Limb (tissue), 2 donors: ENCODE data around the gene GORASP1.

ENCODE experiments used
- DNase-seq, 2 donors: peaks; one replicate each; pipeline ENCODE4 v3.0.0-alpha.2; 2016; ENCODE audit errors: extremely low spot score in 2 of 2

GORASP1 gene

GRCh38 chr3:39125841-39126500 is 18.5 kb upstream of the GORASP1 start:
- DNase-seq, result no peak

- no peak for DNase-seq
These were observed 17.7 kb upstream of the GORASP1 start for GRCh38 chr3:39124876-39125840.

- DNase-seq, result no peak
These were observed 15.4 kb upstream of the GORASP1 start for GRCh38 chr3:39122813-39123212.

GRCh38 chr3:39121621-39122020 is 14.2 kb upstream of the GORASP1 start:
- DNase-seq, result no peak

GRCh38 chr3:39118931-39119660 is 11.7 kb upstream of the GORASP1 start:
- no peak for DNase-seq

- no peak for DNase-seq
These were observed 10.7 kb upstream of the GORASP1 start for GRCh38 chr3:39118079-39118478.

GRCh38 chr3:39115870-39116269 is 8.4 kb upstream of the GORASP1 start:
- DNase-seq, result no peak

GRCh38 chr3:39114456-39114855 is 7.0 kb upstream of the GORASP1 start:
- DNase-seq, result no peak

- DNase-seq, result no peak
These were observed 5.9 kb upstream of the GORASP1 start for GRCh38 chr3:39113291-39113690.

- no peak for DNase-seq
These were observed 5.1 kb upstream of the GORASP1 start for GRCh38 chr3:39112535-39112934.

- DNase-seq, result no peak
These were observed 4.7 kb upstream of the GORASP1 start for GRCh38 chr3:39112113-39112512.

- DNase-seq, result no peak
These were observed 2.7 kb upstream of the GORASP1 start for GRCh38 chr3:39110041-39110639.

- no peak for DNase-seq
These were observed 1.7 kb upstream of the GORASP1 start for GRCh38 chr3:39109086-39109485.

- no peak for DNase-seq
These were observed 828 bp upstream of the GORASP1 start for GRCh38 chr3:39108200-39108710.

- peak in 1 of 2 donors; percentile 17 for DNase-seq
These were observed 508 bp downstream of the GORASP1 start for GRCh38 chr3:39106851-39107387.

- DNase-seq, result peak in 1 of 2 donors; percentile 27
These were observed 1.1 kb downstream of the GORASP1 start for GRCh38 chr3:39106281-39106811.

GRCh38 chr3:39105687-39106063 is 1.8 kb downstream of the GORASP1 start:
- DNase-seq, result no peak

GRCh38 chr3:39104961-39105686 is 2.3 kb downstream of the GORASP1 start:
- DNase-seq, result no peak

- DNase-seq, result no peak
These were observed 3.5 kb downstream of the GORASP1 start for GRCh38 chr3:39103791-39104552.
